Measurements from ENCODE around the gene BEAN1.

GRCh38 chr16:66442502-66443268 is 15.6 kb downstream of the BEAN1 start:
- TF ChIP-seq GATA2 (IDR thresholded peaks at IDR 0.05; ENCODE audit: low read depth, low read length) (no peak), GATA3 (IDR thresholded peaks at IDR 0.05; ENCODE audit: low read depth, low read length) (no peak)

All from SH-SY5Y (cell line).